ENCODE data around the gene CASR. TPM values are rescaled to one million over a fixed set of nuclear protein-coding genes. Genes with fewer than 3 reads are reported as not detected.

CASR gene
- total RNA-seq, 4 donors from 2014 or later, result 0.39 TPM; not detected in 3

GRCh38 chr3:122255757-122256439 lies 72.4 kb downstream of the CASR start:
- peaks cover 0 to 7% (median 0%) of the 10 kb centered on the region in 4 donors for H3K4me1 ChIP-seq
- DNase-seq (ENCODE audit: low spot score in 2 of 2), result no peak
- H3K4me3 ChIP-seq, result no peak overlapping the region
- H3K27ac ChIP-seq, result no peak overlapping the region
- no peaks in the 10 kb centered on the region for H3K9me3 ChIP-seq
- no peaks in the 10 kb centered on the region for H3K36me3 ChIP-seq
- WGBS, 2 donors, result 21 to 26% methylated on average over 1 of the region's 1 CpG
- no peak for TF ChIP-seq POLR2A (IDR thresholded peaks at IDR 0.05)
- TF ChIP-seq EP300 (IDR thresholded peaks at IDR 0.05), result no peak
- TF ChIP-seq CTCF (IDR thresholded peaks at IDR 0.05), result no peak
- no peaks in the 10 kb centered on the region for H3K27me3 ChIP-seq

GRCh38 chr3:122257644-122258364 lies 74.3 kb downstream of the CASR start:
- WGBS, 2 donors, result 67 to 70% methylated on average over 7 of the region's 7 CpGs
- no peak for TF ChIP-seq EP300 (IDR thresholded peaks at IDR 0.05)
- TF ChIP-seq POLR2A (IDR thresholded peaks at IDR 0.05), result no peak
- no peak for TF ChIP-seq CTCF (IDR thresholded peaks at IDR 0.05)

GRCh38 chr3:122258757-122259371 lies 75.4 kb downstream of the CASR start:
- Histone ChIP-seq H3K9me3 (no peaks in the 10 kb centered on the region), H3K4me3 (no peak overlapping the region), H3K27me3 (no peaks in the 10 kb centered on the region), H3K4me1 (peaks cover 0 to 7% (median 0%) of the 10 kb centered on the region in 4 donors), H3K27ac (no peak overlapping the region), H3K36me3 (no peaks in the 10 kb centered on the region)
- WGBS, 2 donors, result 2 to 8% methylated on average over 7 of the region's 7 CpGs
- TF ChIP-seq CTCF (IDR thresholded peaks at IDR 0.05) (peak; percentile 25 to 50 (median 41)), EP300 (IDR thresholded peaks at IDR 0.05) (no peak)
- peak in 1 of 2 donors; percentile 49 for DNase-seq (ENCODE audit: low spot score in 2 of 2)

More at GRCh38 chr3:122257644-122258364, 74.3 kb downstream of the CASR start:
- H3K36me3 ChIP-seq, result no peaks in the 10 kb centered on the region
- DNase-seq (ENCODE audit: low spot score in 2 of 2), result no peak
- H3K4me3 ChIP-seq, result no peak overlapping the region
- no peak overlapping the region for H3K27ac ChIP-seq
- no peaks in the 10 kb centered on the region for H3K9me3 ChIP-seq
- H3K27me3 ChIP-seq, result no peaks in the 10 kb centered on the region
- H3K4me1 ChIP-seq, result peaks cover 0 to 7% (median 0%) of the 10 kb centered on the region in 4 donors

- Histone ChIP-seq H3K9me3 (no peaks in the 10 kb centered on the region), H3K4me1 (peaks cover 0 to 7% (median 0%) of the 10 kb centered on the region in 4 donors), H3K4me3 (no peak overlapping the region), H3K27me3 (no peaks in the 10 kb centered on the region), H3K27ac (no peak overlapping the region), H3K36me3 (no peaks in the 10 kb centered on the region)
- WGBS, 2 donors, result 79 to 83% methylated on average over 2 of the region's 2 CpGs
- TF ChIP-seq CTCF (IDR thresholded peaks at IDR 0.05) (no peak), EP300 (IDR thresholded peaks at IDR 0.05) (no peak), POLR2A (IDR thresholded peaks at IDR 0.05) (no peak)
- no peak for DNase-seq (ENCODE audit: low spot score in 2 of 2)
These were observed 76.7 kb downstream of the CASR start for GRCh38 chr3:122260206-122260605.

- Histone ChIP-seq H3K9me3 (no peaks in the 10 kb centered on the region), H3K4me3 (no peak overlapping the region), H3K4me1 (peaks cover 0 to 7% (median 0%) of the 10 kb centered on the region in 4 donors), H3K36me3 (no peaks in the 10 kb centered on the region), H3K27ac (no peak overlapping the region), H3K27me3 (no peaks in the 10 kb centered on the region)
- TF ChIP-seq CTCF (IDR thresholded peaks at IDR 0.05) (no peak), EP300 (IDR thresholded peaks at IDR 0.05) (no peak), POLR2A (IDR thresholded peaks at IDR 0.05) (no peak)
- DNase-seq (ENCODE audit: low spot score in 2 of 2), result no peak
- WGBS, 2 donors, result 57 to 67% methylated on average over 2 of the region's 2 CpGs
These were observed 79.6 kb downstream of the CASR start for GRCh38 chr3:122263058-122263457.

Data from tibial nerve (tissue), 4 donors.